Astrocyte (in vitro differentiated cells and primary cell): ENCODE results near the gene WNT5B. TPM values are rescaled to one million over a fixed set of nuclear protein-coding genes. Genes with fewer than 3 reads are reported as not detected.

Experiments
- DNase-seq: peaks from one replicate; pipeline ENCODE4 v3.0.0-alpha.2; 2010; ENCODE audit warnings: low read depth
- FAIRE-seq: peaks from 2 replicates; lab custom pipeline; 2011; peaks lifted over from hg19 to GRCh38; lab: Jason Lieb, UNC
- H2AFZ ChIP-seq: 2 replicates; pipeline ENCODE4 v1.6.0; 2012; ENCODE audit warnings: low read depth, low read length, inconsistent platforms
- H3K27ac ChIP-seq: 2 replicates; pipeline ENCODE4 v1.5.1; 2011; ENCODE audit warnings: low read depth, low read length, inconsistent platforms
- H3K27me3 ChIP-seq: 2 replicates; pipeline ENCODE4 v1.6.0; 2011; ENCODE audit warnings: low read length, inconsistent platforms; ENCODE audit not compliant: insufficient read depth
- H3K36me3 ChIP-seq: 2 replicates; pipeline ENCODE4 v1.5.1; 2011; ENCODE audit warnings: low read length, inconsistent platforms; ENCODE audit not compliant: insufficient read depth
- H3K4me1 ChIP-seq: 2 replicates; pipeline ENCODE4 v1.5.1; 2011; ENCODE audit warnings: low read length, inconsistent platforms; ENCODE audit not compliant: insufficient read depth
- H3K4me2 ChIP-seq: 2 replicates; pipeline ENCODE4 v1.6.0; 2012; ENCODE audit warnings: low read length, inconsistent platforms
- H3K4me3 ChIP-seq: 2 replicates; pipeline ENCODE4 v1.5.1; 2011; ENCODE audit warnings: low read depth, mild to moderate bottlenecking, low read length, inconsistent platforms; ENCODE audit not compliant: insufficient read depth
- H3K79me2 ChIP-seq: 2 replicates; pipeline ENCODE4 v1.6.0; 2012; ENCODE audit warnings: mild to moderate bottlenecking, low read length, inconsistent platforms; ENCODE audit not compliant: insufficient read depth
- H3K9ac ChIP-seq: 2 replicates; pipeline ENCODE4 v1.6.0; 2012; ENCODE audit warnings: mild to moderate bottlenecking, low read length, inconsistent platforms
- H3K9me3 ChIP-seq: 2 replicates; pipeline ENCODE4 v1.5.1; 2012; ENCODE audit warnings: low read depth, mild to moderate bottlenecking, low read length, inconsistent platforms; ENCODE audit not compliant: insufficient read depth
- H4K20me1 ChIP-seq: 2 replicates; pipeline ENCODE4 v1.6.0; 2012; ENCODE audit warnings: low read length, inconsistent platforms; ENCODE audit not compliant: insufficient read depth
- H3K27ac Mint-ChIP-seq: one replicate; pipeline ENCODE4 v1.8.0; 2021; ENCODE audit warnings: mild to moderate bottlenecking, mixed read lengths; ENCODE audit not compliant: unreplicated experiment
- H3K27me3 Mint-ChIP-seq: one replicate; pipeline ENCODE4 v1.8.0; 2021; ENCODE audit warnings: low read depth, mixed read lengths; ENCODE audit not compliant: unreplicated experiment
- H3K36me3 Mint-ChIP-seq: one replicate; pipeline ENCODE4 v1.8.0; 2021; ENCODE audit warnings: low read depth, mixed read lengths; ENCODE audit not compliant: unreplicated experiment
- H3K4me1 Mint-ChIP-seq: one replicate; pipeline ENCODE4 v1.8.0; 2021; ENCODE audit warnings: low read depth, mixed read lengths; ENCODE audit not compliant: unreplicated experiment
- H3K4me3 Mint-ChIP-seq: one replicate; pipeline ENCODE4 v1.8.0; 2021; ENCODE audit warnings: mild to moderate bottlenecking, moderate library complexity, mixed read lengths; ENCODE audit not compliant: unreplicated experiment
- H3K9me3 Mint-ChIP-seq: one replicate; pipeline ENCODE4 v1.8.0; 2021; ENCODE audit warnings: mild to moderate bottlenecking, mixed read lengths; ENCODE audit not compliant: unreplicated experiment
- CTCF ChIP-seq: IDR thresholded peaks from 2 replicates; pipeline ENCODE4 v1.5.1; 2011; ENCODE audit warnings: low read depth, mild to moderate bottlenecking, inconsistent platforms, low read length, moderate library complexity; ENCODE audit not compliant: insufficient read depth
- EZH2 ChIP-seq: IDR thresholded peaks from 2 replicates; pipeline ENCODE4 v1.6.1; 2012; ENCODE audit warnings: mild to moderate bottlenecking, low read length, inconsistent platforms; ENCODE audit not compliant: insufficient read depth
- total RNA-seq: library from RNA; stranded (reverse); gene quantifications from 2 replicates; pipeline ENCODE4 v1.2.1, GENCODE V29; 2021

WNT5B gene
- total RNA-seq, 1 donor from 2014 or later, result 110 TPM

GRCh38 chr12:1592444-1593173 lies 36.4 kb upstream of the WNT5B start:
- H3K27ac Mint-ChIP-seq, result peak overlapping the region; percentile 96
- TF ChIP-seq EZH2 (no peak), CTCF (no peak)
- peaks cover 52% of the 10 kb centered on the region for H3K4me1 Mint-ChIP-seq
- FAIRE-seq (no peak), DNase-seq (peak; percentile 57)
- Histone ChIP-seq H3K79me2 (peaks cover 74% of the 10 kb centered on the region), H3K4me1 (peaks cover 66% of the 10 kb centered on the region), H3K9me3 (no peaks in the 10 kb centered on the region), H2AFZ (no peak overlapping the region), H3K4me3 (peak overlapping the region; percentile 65), H3K36me3 (no peaks in the 10 kb centered on the region), H3K27ac (peak overlapping the region; percentile 48), H3K4me2 (peak overlapping the region; percentile 98), H3K9ac (peak overlapping the region; percentile 63), H4K20me1 (peaks cover 54% of the 10 kb centered on the region), H3K27me3 (no peaks in the 10 kb centered on the region)
- no peaks in the 10 kb centered on the region for H3K27me3 Mint-ChIP-seq
- H3K9me3 Mint-ChIP-seq, result no peaks in the 10 kb centered on the region
- H3K36me3 Mint-ChIP-seq, result peaks cover 2% of the 10 kb centered on the region
- H3K4me3 Mint-ChIP-seq, result peak overlapping the region; percentile 86

GRCh38 chr12:1593174-1594005 lies 35.6 kb upstream of the WNT5B start:
- Histone ChIP-seq H3K36me3 (no peaks in the 10 kb centered on the region), H3K9ac (peak overlapping the region; percentile 63), H4K20me1 (peaks cover 46% of the 10 kb centered on the region), H2AFZ (peak overlapping the region; percentile 14), H3K4me3 (peak overlapping the region; percentile 65), H3K4me2 (peak overlapping the region; percentile 98), H3K27ac (no peak overlapping the region), H3K27me3 (no peaks in the 10 kb centered on the region), H3K9me3 (no peaks in the 10 kb centered on the region), H3K79me2 (peaks cover 74% of the 10 kb centered on the region), H3K4me1 (peaks cover 58% of the 10 kb centered on the region)
- H3K9me3 Mint-ChIP-seq, result no peaks in the 10 kb centered on the region
- no peaks in the 10 kb centered on the region for H3K27me3 Mint-ChIP-seq
- FAIRE-seq (no peak), DNase-seq (no peak)
- TF ChIP-seq CTCF, result no peak
- TF ChIP-seq EZH2, result no peak
- peaks cover 44% of the 10 kb centered on the region for H3K4me1 Mint-ChIP-seq
- H3K36me3 Mint-ChIP-seq, result no peaks in the 10 kb centered on the region
- peak overlapping the region; percentile 86 for H3K4me3 Mint-ChIP-seq
- peak overlapping the region; percentile 96 for H3K27ac Mint-ChIP-seq
